PC-9 (cell line): ENCODE results near the gene PSMB9. TPM values are rescaled to one million over a fixed set of nuclear protein-coding genes. Genes with fewer than 3 reads are reported as not detected.
"Not testable (repeated sequence)": the region's sequence is repeated elsewhere in the genome, so short reads cannot be mapped to it uniquely, and the experiment has no call there.

Experiments used
- BruUV-seq: library from RNA; stranded (reverse); fragments of 400-500 nt; replicated peaks from 2 replicates; lab custom pipeline; 2021; lab: Mats Ljungman, UMichigan
- CTCF ChIA-PET: fragments of 300-600 bp; sonication (Branson Sonifier 250); formaldehyde crosslinking; loops from one replicate; lab custom pipeline; 2022; ENCODE audit warnings: antibody characterized with exemption; lab: Charles Lee
- POLR2A ChIA-PET: fragments of 300-600 bp; sonication (Branson Sonifier 250); formaldehyde crosslinking; loops from one replicate; lab custom pipeline; 2022; ENCODE audit warnings: antibody characterized with exemption; ENCODE audit not compliant: unreplicated experiment; lab: Charles Lee
- DNase-seq, 2 experiments: peaks; one replicate each; pipeline versions ENCODE4 v3.0.0 to v3.0.0-alpha.2; 2015 to 2022; ENCODE audit warnings: mixed read lengths in 1 of 2
- H2AFZ ChIP-seq: fragments of 200-600 bp; sonication (generic); 2 replicates; pipeline ENCODE4 v1.8.1; 2017; ENCODE audit warnings: antibody characterized with exemption
- H3F3A ChIP-seq: fragments of 200-600 bp; sonication (generic); 2 replicates; pipeline ENCODE4 v1.8.1; 2017; ENCODE audit warnings: antibody characterized with exemption, mild to moderate bottlenecking, low read depth; ENCODE audit not compliant: insufficient read depth
- H3K27ac ChIP-seq: fragments of 200-600 bp; sonication (generic); 2 replicates; pipeline ENCODE4 v1.6.1; 2016; ENCODE audit warnings: mixed run types
- H3K27me3 ChIP-seq: fragments of 200-600 bp; sonication (generic); 2 replicates; pipeline ENCODE4 v1.6.1; 2016; ENCODE audit warnings: low read depth, mixed run types; ENCODE audit not compliant: insufficient read depth
- H3K36me3 ChIP-seq: fragments of 200-600 bp; sonication (generic); 2 replicates; pipeline ENCODE4 v1.6.1; 2016; ENCODE audit warnings: low read depth, mixed run types
- H3K4me1 ChIP-seq: fragments of 200-600 bp; sonication (generic); replicated peaks from 2 replicates; pipeline ENCODE4 v1.6.1; 2016; ENCODE audit warnings: mixed run types; ENCODE audit not compliant: insufficient read depth
- H3K4me2 ChIP-seq: fragments of 200-600 bp; sonication (generic); 2 replicates; pipeline ENCODE4 v1.6.1; 2017; ENCODE audit warnings: mixed run types
- H3K4me3 ChIP-seq: fragments of 200-600 bp; sonication (generic); 2 replicates; pipeline ENCODE4 v1.6.1; 2016; ENCODE audit warnings: mixed run types
- H3K79me2 ChIP-seq: fragments of 200-600 bp; sonication (generic); 2 replicates; pipeline ENCODE4 v1.6.1; 2017; ENCODE audit warnings: low read depth, mixed run types
- H3K9me2 ChIP-seq: fragments of 200-600 bp; sonication (generic); 2 replicates; pipeline ENCODE4 v1.8.1; 2017; ENCODE audit warnings: mild to moderate bottlenecking; ENCODE audit not compliant: insufficient read depth
- H3K9me3 ChIP-seq: fragments of 200-600 bp; sonication (generic); 2 replicates; pipeline ENCODE4 v1.8.1; 2016; ENCODE audit warnings: low read depth; ENCODE audit not compliant: insufficient read depth
- H4K20me1 ChIP-seq: fragments of 200-600 bp; sonication (generic); 2 replicates; pipeline ENCODE4 v1.8.1; 2017; ENCODE audit not compliant: insufficient read depth
- EZH2 ChIP-seq: fragments of 200-600 bp; sonication (generic); IDR thresholded peaks from 2 replicates; pipeline ENCODE4 v1.8.0; 2017; ENCODE audit warnings: antibody characterized with exemption, low read depth
- intact Hi-C: fragments of 100-400 bp; cut with micrococcal nuclease; formaldehyde crosslinking; loops from one replicate; pipeline ENCODE4 v1.10.0; 2022; ENCODE audit not compliant: unreplicated experiment
- total RNA-seq: library from RNA; stranded (reverse); gene quantifications from 2 replicates; pipeline ENCODE4 v1.2.3, GENCODE V29; 2021
- TF ChIP-seq, protein P1 (sequence below): fragments of 200-600 bp; sonication (generic); conservative IDR thresholded peaks from 2 replicates; pipeline ENCODE4 v1.6.1; 2017; ENCODE audit warnings: mixed run types, antibody characterized with exemption, mild to moderate bottlenecking, moderate library complexity

Gene PSMB9
- total RNA-seq, 1 experiment from 2014 or later: 37.6 TPM

GRCh38 chr6:32879691-32880090, 25.7 kb downstream of the PSMB9 start:
- no peaks in the 10 kb centered on the region for H4K20me1 ChIP-seq
- H3K27me3 ChIP-seq: 0 out of 2 replicates have a peak, but pooled peaks cover 7% of the 10 kb centered on the region
- no peak overlapping the region for H3K4me3 ChIP-seq
- no peak overlapping the region for H2AFZ ChIP-seq
- no peak overlapping the region for H3K27ac ChIP-seq
- no TSS peak for BruUV-seq
- TF ChIP-seq, protein P1, sequence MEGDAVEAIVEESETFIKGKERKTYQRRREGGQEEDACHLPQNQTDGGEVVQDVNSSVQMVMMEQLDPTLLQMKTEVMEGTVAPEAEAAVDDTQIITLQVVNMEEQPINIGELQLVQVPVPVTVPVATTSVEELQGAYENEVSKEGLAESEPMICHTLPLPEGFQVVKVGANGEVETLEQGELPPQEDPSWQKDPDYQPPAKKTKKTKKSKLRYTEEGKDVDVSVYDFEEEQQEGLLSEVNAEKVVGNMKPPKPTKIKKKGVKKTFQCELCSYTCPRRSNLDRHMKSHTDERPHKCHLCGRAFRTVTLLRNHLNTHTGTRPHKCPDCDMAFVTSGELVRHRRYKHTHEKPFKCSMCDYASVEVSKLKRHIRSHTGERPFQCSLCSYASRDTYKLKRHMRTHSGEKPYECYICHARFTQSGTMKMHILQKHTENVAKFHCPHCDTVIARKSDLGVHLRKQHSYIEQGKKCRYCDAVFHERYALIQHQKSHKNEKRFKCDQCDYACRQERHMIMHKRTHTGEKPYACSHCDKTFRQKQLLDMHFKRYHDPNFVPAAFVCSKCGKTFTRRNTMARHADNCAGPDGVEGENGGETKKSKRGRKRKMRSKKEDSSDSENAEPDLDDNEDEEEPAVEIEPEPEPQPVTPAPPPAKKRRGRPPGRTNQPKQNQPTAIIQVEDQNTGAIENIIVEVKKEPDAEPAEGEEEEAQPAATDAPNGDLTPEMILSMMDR: no peak
- TF ChIP-seq EZH2: no peak
- H3F3A ChIP-seq: no peaks in the 10 kb centered on the region
- ChIA-PET POLR2A (no interaction called here), CTCF (no interaction called here)
- intact Hi-C loops: no loop called here
- H3K36me3 ChIP-seq: no peaks in the 10 kb centered on the region
- H3K9me2 ChIP-seq: no peaks in the 10 kb centered on the region
- no peaks in the 10 kb centered on the region for H3K9me3 ChIP-seq
- no peaks in the 10 kb centered on the region for H3K79me2 ChIP-seq
- no peak overlapping the region for H3K4me2 ChIP-seq
- no peaks in the 10 kb centered on the region for H3K4me1 ChIP-seq
- no peak for DNase-seq

DNA sequence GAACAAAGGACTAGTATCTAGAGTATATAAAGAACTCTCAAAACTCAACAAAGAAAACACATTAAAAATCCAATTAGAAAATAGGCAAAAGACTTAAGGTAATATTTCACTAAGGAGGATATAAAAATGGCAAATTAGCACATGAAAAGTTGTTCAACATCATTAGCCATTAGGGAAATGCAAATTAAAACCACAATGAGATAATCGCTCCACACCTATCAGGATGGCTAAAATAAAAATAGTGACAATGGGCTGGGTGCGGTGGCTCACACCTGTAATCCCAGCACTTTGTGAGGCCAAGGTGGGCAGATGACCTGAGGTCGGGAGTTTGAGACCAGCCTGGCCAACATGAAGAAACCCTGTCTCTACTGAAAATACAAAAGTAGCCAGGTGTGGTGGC, 27.0 kb downstream of the PSMB9 start:
- CTCF ChIA-PET, intact Hi-C loops, BruUV-seq: not testable (repeated sequence)

GRCh38 chr6:32882879-32883250, 28.9 kb downstream of the PSMB9 start:
- Histone ChIP-seq H2AFZ (no peak overlapping the region), H3K4me2 (no peak overlapping the region), H3K4me1 (no peaks in the 10 kb centered on the region), H3K9me3 (no peaks in the 10 kb centered on the region), H3K4me3 (no peak overlapping the region), H3K36me3 (no peaks in the 10 kb centered on the region), H3F3A (no peaks in the 10 kb centered on the region), H3K27ac (no peak overlapping the region), H3K9me2 (no peaks in the 10 kb centered on the region), H3K27me3 (0 out of 2 replicates have a peak, but pooled peaks cover 7% of the 10 kb centered on the region), H4K20me1 (no peaks in the 10 kb centered on the region), H3K79me2 (no peaks in the 10 kb centered on the region)
- DNase-seq: no peak
- no peak for TF ChIP-seq EZH2
- TF ChIP-seq, protein P1: no peak
- no TSS peak for BruUV-seq
- intact Hi-C loops: no loop called here
- ChIA-PET POLR2A (interaction anchor here (0.6 kb wide), 2 partner anchors 90 to 91 kb away, joined by 3 to 7 read pairs; no protein-coding TSS in a partner anchor), CTCF (no interaction called here)

More for the DNA sequence above, 27.0 kb downstream of the PSMB9 start:
- not testable (repeated sequence) for H4K20me1 ChIP-seq, H3K4me2 ChIP-seq, H2AFZ ChIP-seq, H3K9me2 ChIP-seq, H3K4me1 ChIP-seq, H3K79me2 ChIP-seq, H3K9me3 ChIP-seq, H3K27ac ChIP-seq, H3K36me3 ChIP-seq, H3K27me3 ChIP-seq, DNase-seq, H3F3A ChIP-seq, H3K4me3 ChIP-seq
- POLR2A ChIA-PET: interaction anchor here (0.7 kb wide), 1 partner anchor 537 kb away, joined by 9 read pairs; no protein-coding TSS in a partner anchor

DNA sequence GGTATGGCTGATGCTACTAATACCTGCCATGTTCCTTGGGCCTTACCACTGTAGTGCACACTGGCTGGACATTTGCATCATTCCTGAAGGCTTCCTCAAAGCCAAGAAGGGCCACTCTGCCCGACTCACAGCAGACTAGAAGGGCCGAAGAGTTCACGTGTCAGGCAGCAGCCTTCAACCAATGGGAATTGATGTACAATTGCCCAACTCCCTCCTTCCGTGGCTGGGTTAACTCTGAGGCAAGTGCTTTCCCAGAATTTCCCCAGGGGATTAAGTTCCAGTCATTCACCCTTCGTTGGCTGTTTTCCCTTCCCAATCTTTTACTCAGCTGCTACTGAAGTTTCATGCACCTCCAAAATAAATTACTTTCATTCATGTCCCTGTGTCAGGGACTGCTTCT, 29.8 kb downstream of the PSMB9 start:
- ChIA-PET POLR2A (no interaction called here), CTCF (no interaction called here)
- no peak for DNase-seq
- no TSS peak for BruUV-seq
- Histone ChIP-seq H3K27ac (no peak overlapping the region), H4K20me1 (no peaks in the 10 kb centered on the region), H3K4me1 (no peaks in the 10 kb centered on the region), H3K9me2 (no peaks in the 10 kb centered on the region), H3K4me2 (no peak overlapping the region), H3F3A (no peaks in the 10 kb centered on the region), H3K4me3 (no peak overlapping the region), H3K27me3 (0 out of 2 replicates have a peak, but pooled peaks cover 7% of the 10 kb centered on the region), H2AFZ (no peak overlapping the region), H3K36me3 (no peaks in the 10 kb centered on the region), H3K79me2 (no peaks in the 10 kb centered on the region), H3K9me3 (no peaks in the 10 kb centered on the region)
- TF ChIP-seq, protein P1: no peak
- no peak for TF ChIP-seq EZH2
- intact Hi-C loops: no loop called here
